NCI-H128 (cell line): ENCODE measurements around the gene ZRANB3.
"Not testable (repeated sequence)": the region's sequence is repeated elsewhere in the genome, so short reads cannot be mapped to it uniquely, and the experiment has no call there.

Experiments used
- DNase-seq: peaks from one replicate; lab custom pipeline; 2025; ENCODE audit not compliant: unreplicated experiment; lab: John Stamatoyannopoulos, UW

ZRANB3 gene

GRCh38 chr2:135140606-135141005, 390.4 kb downstream of the ZRANB3 start:
- no peak for DNase-seq

- no peak for DNase-seq
Observed at GRCh38 chr2:135132314-135132713, 398.7 kb downstream of the ZRANB3 start.

- DNase-seq, result no peak
Observed at GRCh38 chr2:135130751-135131150, 400.3 kb downstream of the ZRANB3 start.

- no peak for DNase-seq
Observed at GRCh38 chr2:135125940-135126339, 405.1 kb downstream of the ZRANB3 start.

- no peak for DNase-seq
Observed at GRCh38 chr2:135124924-135125886, 405.8 kb downstream of the ZRANB3 start.

- DNase-seq, result not testable (repeated sequence)
Observed at GRCh38 chr2:135121658-135122039, 409.4 kb downstream of the ZRANB3 start.

- no peak for DNase-seq
Observed at GRCh38 chr2:135121016-135121657, 409.9 kb downstream of the ZRANB3 start.

- no peak for DNase-seq
Observed at GRCh38 chr2:135119582-135119981, 411.4 kb downstream of the ZRANB3 start.

- no peak for DNase-seq
Observed at GRCh38 chr2:135113322-135113721, 417.7 kb downstream of the ZRANB3 start.

- DNase-seq, result not testable (repeated sequence)
Observed at GRCh38 chr2:135105513-135106316, 425.3 kb downstream of the ZRANB3 start.

GRCh38 chr2:135103843-135104242, 427.2 kb downstream of the ZRANB3 start:
- no peak for DNase-seq

- DNase-seq, result no peak
Observed at GRCh38 chr2:135099802-135100483, 431.1 kb downstream of the ZRANB3 start.

GRCh38 chr2:135097532-135098231, 433.3 kb downstream of the ZRANB3 start:
- DNase-seq, result no peak

- DNase-seq, result no peak
Observed at GRCh38 chr2:135096665-135097446, 434.2 kb downstream of the ZRANB3 start.

GRCh38 chr2:135095591-135095990, 435.4 kb downstream of the ZRANB3 start:
- DNase-seq, result no peak

- DNase-seq, result no peak
Observed at GRCh38 chr2:135094508-135094907, 436.5 kb downstream of the ZRANB3 start.

GRCh38 chr2:135093670-135094330, 437.2 kb downstream of the ZRANB3 start:
- DNase-seq, result no peak

GRCh38 chr2:135093193-135093592, 437.8 kb downstream of the ZRANB3 start:
- DNase-seq, result no peak

GRCh38 chr2:135091681-135092080, 439.3 kb downstream of the ZRANB3 start:
- DNase-seq, result no peak
